ENCODE measurements around the gene TDRD9.

- TF ChIP-seq CTCF (IDR thresholded peaks at IDR 0.05; ENCODE audit: low read length) (no peak), EZH2 (optimal IDR thresholded peaks at IDR 0.05; ENCODE audit: low read depth, low read length) (no peak), EZH2phosphoT487 (IDR thresholded peaks at IDR 0.05; ENCODE audit: low read length) (no peak)
Observed at GRCh38 chr14:104085032-104085888, 157.0 kb downstream of the TDRD9 start, which contains the start of gene ASPG.

Measured in MM.1S (cell line).